IMR-90 (cell line): ENCODE results near the gene KRT6B. TPM values are rescaled to one million over a fixed set of nuclear protein-coding genes. Genes with fewer than 3 reads are reported as not detected.

Experiments
- ATAC-seq: fragments of 200-7000 bp; cut with Tn5 transposase; 2 replicates; pipeline ENCODE4 v1.9.1; 2020; ENCODE audit warnings: low read depth, mild to moderate bottlenecking, moderate library complexity
- BruUV-seq: library from RNA; stranded (reverse); fragments of 400-500 nt; replicated peaks from 2 replicates; lab custom pipeline; 2021; lab: Mats Ljungman, UMichigan
- CTCF ChIA-PET: fragments of 300-600 bp; formaldehyde crosslinking; extraction: SDS; loops from one replicate; lab custom pipeline; 2021; ENCODE audit warnings: antibody characterized with exemption; lab: Yijun Ruan, JAX
- POLR2A ChIA-PET: fragments of 300-600 bp; sonication (Branson Sonifier 250); formaldehyde crosslinking; loops from one replicate; lab custom pipeline; 2022; ENCODE audit warnings: antibody characterized with exemption; ENCODE audit not compliant: unreplicated experiment; lab: Charles Lee
- DNase-seq: peaks from one replicate; pipeline ENCODE4 v3.0.0; 2013
- H2AFZ ChIP-seq: replicated peaks from 2 replicates; pipeline ENCODE3; 2013; ENCODE audit warnings: low read length, mild to moderate bottlenecking; ENCODE audit not compliant: poor library complexity
- H2AK5ac ChIP-seq: 2 replicates; pipeline ENCODE4 v1.6.1; 2013; ENCODE audit warnings: low read depth, low read length, inconsistent platforms
- H2AK9ac ChIP-seq: replicated peaks from 2 replicates; pipeline ENCODE3; 2013; ENCODE audit warnings: mild to moderate bottlenecking, low read depth, low read length, moderate library complexity; ENCODE audit not compliant: poor library complexity
- H2BK120ac ChIP-seq: 2 replicates; pipeline ENCODE4 v1.6.1; 2013; ENCODE audit warnings: low read depth, low read length, inconsistent platforms
- H2BK15ac ChIP-seq: 3 replicates; pipeline ENCODE4 v1.6.1; 2013; ENCODE audit warnings: low read depth, low read length, inconsistent platforms
- H2BK20ac ChIP-seq: 2 replicates; pipeline ENCODE4 v1.6.1; 2013; ENCODE audit warnings: low read depth, mild to moderate bottlenecking, inconsistent platforms, low read length, moderate library complexity
- H2BK5ac ChIP-seq: 2 replicates; pipeline ENCODE4 v1.6.1; 2013; ENCODE audit warnings: mild to moderate bottlenecking, low read depth, low read length, inconsistent platforms; ENCODE audit not compliant: poor library complexity, severe bottlenecking
- H3K14ac ChIP-seq: replicated peaks from 2 replicates; pipeline ENCODE4 v1.6.1; 2013; ENCODE audit warnings: low read depth, low read length, inconsistent platforms
- H3K18ac ChIP-seq: 2 replicates; pipeline ENCODE4 v1.6.1; 2013; ENCODE audit warnings: low read depth, low read length, control low read depth
- H3K23ac ChIP-seq: 2 replicates; pipeline ENCODE4 v1.6.1; 2013; ENCODE audit warnings: low read depth, low read length, inconsistent platforms
- H3K27ac ChIP-seq: 2 replicates; pipeline ENCODE4 v1.5.1; 2013; ENCODE audit warnings: mild to moderate bottlenecking, control low read depth, low read length; ENCODE audit not compliant: insufficient read depth
- H3K27me3 ChIP-seq: 2 replicates; pipeline ENCODE4 v1.6.1; 2013; ENCODE audit warnings: low read length; ENCODE audit not compliant: control insufficient read depth, insufficient read depth
- H3K36me3 ChIP-seq: 2 replicates; pipeline ENCODE4 v1.6.1; 2013; ENCODE audit warnings: low read length, mixed read lengths; ENCODE audit not compliant: control insufficient read depth, insufficient read depth
- H3K4ac ChIP-seq: 2 replicates; pipeline ENCODE4 v1.6.1; 2013; ENCODE audit warnings: low read depth, low read length, inconsistent platforms
- H3K4me1 ChIP-seq: 2 replicates; pipeline ENCODE4 v1.6.1; 2013; ENCODE audit warnings: low read length, mixed read lengths; ENCODE audit not compliant: control insufficient read depth, insufficient read depth
- H3K4me2 ChIP-seq: 2 replicates; pipeline ENCODE4 v1.6.1; 2013; ENCODE audit warnings: low read depth, mild to moderate bottlenecking, control low read depth, low read length, moderate library complexity
- H3K4me3 ChIP-seq: 2 replicates; pipeline ENCODE4 v1.5.1; 2013; ENCODE audit warnings: low read depth, mild to moderate bottlenecking, control low read depth, low read length, moderate library complexity; ENCODE audit not compliant: insufficient read depth
- H3K56ac ChIP-seq: 2 replicates; pipeline ENCODE4 v1.6.1; 2013; ENCODE audit warnings: low read length, inconsistent platforms; ENCODE audit not compliant: insufficient read depth; ENCODE audit errors: extremely low read depth
- H3K79me1 ChIP-seq, 2 experiments: 2 replicates each; pipeline ENCODE4 v1.6.1; 2013; ENCODE audit warnings: low read length in 2 of 2, inconsistent platforms in 1 of 2, low read depth in 1 of 2
- H3K9ac ChIP-seq: 2 replicates; pipeline ENCODE4 v1.6.1; 2013; ENCODE audit warnings: low read depth, low read length, control low read depth
- H3K9me1 ChIP-seq: 2 replicates; pipeline ENCODE4 v1.6.1; 2013; ENCODE audit warnings: low read length, inconsistent platforms; ENCODE audit not compliant: insufficient read depth
- H3K9me3 ChIP-seq: 2 replicates; pipeline ENCODE4 v1.6.1; 2013; ENCODE audit warnings: low read length; ENCODE audit not compliant: control insufficient read depth, insufficient read depth
- H4K20me1 ChIP-seq: 2 replicates; pipeline ENCODE4 v1.6.1; 2013; ENCODE audit warnings: low read length, inconsistent platforms; ENCODE audit not compliant: insufficient read depth
- H4K5ac ChIP-seq: 2 replicates; pipeline ENCODE4 v1.6.1; 2013; ENCODE audit warnings: mild to moderate bottlenecking, low read depth, low read length, control low read depth
- H4K8ac ChIP-seq, 2 experiments: 2 replicates each; pipeline ENCODE4 v1.6.1; 2013; ENCODE audit warnings: low read depth in 2 of 2, low read length in 2 of 2, control low read depth in 1 of 2, inconsistent platforms in 1 of 2
- H4K91ac ChIP-seq: 2 replicates; pipeline ENCODE4 v1.6.1; 2013; ENCODE audit warnings: low read depth, low read length, inconsistent platforms; ENCODE audit not compliant: insufficient read depth
- BHLHE40 ChIP-seq: fragments of 150-350 bp; IDR thresholded peaks from 2 replicates; pipeline ENCODE4 v1.6.1; 2016; ENCODE audit warnings: mild to moderate bottlenecking, low read depth, low read length
- NFE2L2 ChIP-seq: fragments of 150-350 bp; IDR thresholded peaks from 2 replicates; pipeline ENCODE4 v1.6.1; 2016; ENCODE audit warnings: low read depth, mild to moderate bottlenecking, low read length
- SMC3 ChIP-seq: fragments of 150-350 bp; IDR thresholded peaks from 2 replicates; pipeline ENCODE4 v1.6.1; 2016; ENCODE audit warnings: low read depth, mild to moderate bottlenecking, antibody characterized with exemption, low read length, moderate library complexity
- WGBS, 2 experiments: methylation state at CpG; one replicate each; pipeline versions ENCODE4 v1.1.5 to v1.1.7; 2013; ENCODE audit warnings: missing lambda C conversion rate in 2 of 2; ENCODE audit not compliant: insufficient read length in 1 of 2; ENCODE audit errors: extremely low coverage in 2 of 2; 5-methylcytosine and 5-hydroxymethylcytosine counted together
- dilution Hi-C: fragments of 300-500 bp; cut with HindIII; formaldehyde crosslinking; loops from one replicate; pipeline ENCODE4 v1.14.3; 2018; ENCODE audit warnings: low sequenced_read_pairs; ENCODE audit not compliant: unreplicated experiment
- in situ Hi-C: fragments of 300-500 bp; cut with MboI; formaldehyde crosslinking; loops from 3 replicates; pipeline ENCODE4 v1.14.3; 2019; ENCODE audit warnings: low sequenced_read_pairs, inconsistent platforms, mixed read lengths
- intact Hi-C: fragments of 100-400 bp; cut with micrococcal nuclease; formaldehyde crosslinking; loops from 2 replicates; pipeline ENCODE4 v1.10.0; 2022
- polyA plus RNA-seq, 3 experiments: library from polyadenylated mRNA; depleted of rRNA; stranded (reverse); fragments of >200 nt; gene quantifications; 2 replicates each; pipeline ENCODE4 v1.2.3, GENCODE V29; 2012; ENCODE audit warnings: low replicate concordance in 1 of 3
- total RNA-seq: library from RNA; depleted of rRNA; stranded (reverse); fragments of >200 nt; gene quantifications from 2 replicates; pipeline ENCODE4 v1.2.3, GENCODE V29; 2012

The KRT6B gene
- total and polyA plus RNA-seq, 2 of the 4 experiments (the other 2 are of a cell fraction) = not detected

DNA sequence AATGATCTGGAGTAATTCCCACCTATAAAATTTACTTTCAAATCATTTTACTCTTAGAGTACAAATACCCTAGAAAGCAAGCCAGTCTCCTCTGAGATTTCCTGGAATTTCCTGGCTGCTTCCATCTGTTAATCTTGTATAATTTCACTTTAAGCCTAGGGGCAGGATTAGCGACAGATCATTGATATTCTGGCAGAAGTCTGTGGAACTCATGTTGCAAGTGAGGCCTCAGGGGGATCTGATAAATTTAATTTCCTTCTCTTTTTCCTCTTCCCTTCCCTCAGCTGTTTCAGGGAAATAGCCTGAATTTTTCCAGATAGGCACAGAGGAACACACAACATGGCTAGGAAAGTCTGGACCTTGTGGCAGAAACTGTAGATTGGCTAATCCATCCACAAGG is 47.0 kb upstream of the KRT6B start:
- Histone ChIP-seq H2BK15ac (no peak overlapping the region), H2BK20ac (no peak overlapping the region), H2AK9ac (no peak overlapping the region), H3K4ac (no peak overlapping the region), H3K9ac (no peak overlapping the region), H3K27ac (no peak overlapping the region), H3K9me3 (no peaks in the 10 kb centered on the region), H4K5ac (no peak overlapping the region), H3K4me3 (no peak overlapping the region), H3K4me1 (no peaks in the 10 kb centered on the region), H2BK5ac (no peak overlapping the region), H2AFZ (no peak overlapping the region), H2BK120ac (no peak overlapping the region), H2AK5ac (no peak overlapping the region), H3K14ac (no peak overlapping the region), H4K91ac (no peak overlapping the region), H4K20me1 (no peaks in the 10 kb centered on the region), H3K23ac (no peak overlapping the region), H3K4me2 (no peak overlapping the region), H3K9me1 (no peaks in the 10 kb centered on the region), H3K56ac (no peak overlapping the region), H3K36me3 (no peaks in the 10 kb centered on the region), H3K79me1 (no peaks in the 10 kb centered on the region), H4K8ac (no peak overlapping the region), H3K18ac (no peak overlapping the region), H3K27me3 (peaks cover 3% of the 10 kb centered on the region)
- intact Hi-C loops (no loop called here), in situ Hi-C loops (no loop called here), dilution Hi-C loops (no loop called here)
- ATAC-seq (no peak), DNase-seq (no peak)
- TF ChIP-seq SMC3 (no peak), NFE2L2 (no peak), BHLHE40 (no peak)
- WGBS, 2 experiments = no CpG with 5 or more reads among the region's 1 CpG
- ChIA-PET POLR2A (no interaction called here), CTCF (no interaction called here)
- BruUV-seq = no TSS peak
